ENCODE measurements around the gene EIF4E2.

The EIF4E2 gene

GRCh38 chr2:232503809-232504323 lies 46.6 kb upstream of the EIF4E2 start (continued):
- no peak for TF ChIP-seq ZNF565 (CRISPR knock-in tag; conservative IDR thresholded peaks at IDR 0.05; ENCODE audit: low read depth)
- no peak for TF ChIP-seq CSRNP3 (CRISPR knock-in tag; IDR thresholded peaks at IDR 0.05)
- TF ChIP-seq BACH2 (CRISPR knock-in tag; IDR thresholded peaks at IDR 0.05; ENCODE audit: borderline replicate concordance), result no peak

- ATAC-seq, result no peak
Observed at GRCh38 chr2:232504438-232504837, 46.1 kb upstream of the EIF4E2 start.

GRCh38 chr2:232505856-232506255 lies 44.6 kb upstream of the EIF4E2 start:
- peak; percentile 8; the same call in 2 of the 3 replicates for ATAC-seq
- no peak for TF ChIP-seq POU6F1 (CRISPR knock-in tag; IDR thresholded peaks at IDR 0.05; ENCODE audit: borderline replicate concordance, low read depth)
- TF ChIP-seq CREB5 (CRISPR knock-in tag; IDR thresholded peaks at IDR 0.05; ENCODE audit: low read depth), result no peak
- TF ChIP-seq PPARA (CRISPR knock-in tag; IDR thresholded peaks at IDR 0.05; ENCODE audit: borderline replicate concordance), result no peak
- TF ChIP-seq TSHZ2 (CRISPR knock-in tag; IDR thresholded peaks at IDR 0.05), result no peak
- no peak for TF ChIP-seq ZNF70 (CRISPR knock-in tag; IDR thresholded peaks at IDR 0.05)
- TF ChIP-seq GLIS3 (CRISPR knock-in tag; IDR thresholded peaks at IDR 0.05), result no peak
- no peak for TF ChIP-seq ESRRG (CRISPR knock-in tag; IDR thresholded peaks at IDR 0.05)
- TF ChIP-seq ARNTL (CRISPR knock-in tag; IDR thresholded peaks at IDR 0.05; ENCODE audit: borderline replicate concordance, low read depth), result no peak
- TF ChIP-seq BACH2 (CRISPR knock-in tag; IDR thresholded peaks at IDR 0.05; ENCODE audit: borderline replicate concordance), result no peak
- TF ChIP-seq CSDC2 (CRISPR knock-in tag; IDR thresholded peaks at IDR 0.05), result no peak
- TF ChIP-seq ZC3H10 (CRISPR knock-in tag; IDR thresholded peaks at IDR 0.05), result no peak

More at GRCh38 chr2:232504438-232504837, 46.1 kb upstream of the EIF4E2 start:
- TF ChIP-seq ZNF8 (CRISPR knock-in tag; IDR thresholded peaks at IDR 0.05) (no peak), TSHZ2 (CRISPR knock-in tag; IDR thresholded peaks at IDR 0.05) (no peak), ISL1 (CRISPR knock-in tag; IDR thresholded peaks at IDR 0.05) (no peak), CSDC2 (CRISPR knock-in tag; IDR thresholded peaks at IDR 0.05) (no peak), ZFP30 (CRISPR knock-in tag; IDR thresholded peaks at IDR 0.05) (no peak), CREB5 (CRISPR knock-in tag; IDR thresholded peaks at IDR 0.05; ENCODE audit: low read depth) (no peak), TCF4 (CRISPR knock-in tag; IDR thresholded peaks at IDR 0.05; ENCODE audit: borderline replicate concordance) (no peak), POU6F1 (CRISPR knock-in tag; IDR thresholded peaks at IDR 0.05; ENCODE audit: borderline replicate concordance, low read depth) (no peak), GLIS3 (CRISPR knock-in tag; IDR thresholded peaks at IDR 0.05) (no peak), ESRRG (CRISPR knock-in tag; IDR thresholded peaks at IDR 0.05) (no peak), ARNTL (CRISPR knock-in tag; IDR thresholded peaks at IDR 0.05; ENCODE audit: borderline replicate concordance, low read depth) (no peak)
